Measurements from ENCODE around the gene MAST4. TPM values are rescaled to one million over a fixed set of nuclear protein-coding genes. Genes with fewer than 3 reads are reported as not detected.

Gene MAST4
- total and polyA plus RNA-seq, 2 of the 8 experiments (the other 6 are each of a cell fraction or from before 2014, with no cell fraction given), result 1.5 to 2.6 TPM

- no peak for TF ChIP-seq MAFK (IDR thresholded peaks at IDR 0.05; ENCODE audit: low read depth, low read length)
- no peak for TF ChIP-seq CTBP2 (IDR thresholded peaks at IDR 0.05; ENCODE audit: borderline replicate concordance, insufficient read depth, insufficient read length, low read length)
- TF ChIP-seq KDM1A (IDR thresholded peaks at IDR 0.05; ENCODE audit: borderline replicate concordance, low read length), result no peak
- TF ChIP-seq, protein P1, sequence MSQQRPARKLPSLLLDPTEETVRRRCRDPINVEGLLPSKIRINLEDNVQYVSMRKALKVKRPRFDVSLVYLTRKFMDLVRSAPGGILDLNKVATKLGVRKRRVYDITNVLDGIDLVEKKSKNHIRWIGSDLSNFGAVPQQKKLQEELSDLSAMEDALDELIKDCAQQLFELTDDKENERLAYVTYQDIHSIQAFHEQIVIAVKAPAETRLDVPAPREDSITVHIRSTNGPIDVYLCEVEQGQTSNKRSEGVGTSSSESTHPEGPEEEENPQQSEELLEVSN (IDR thresholded peaks at IDR 0.05), result no peak
- no peak for TF ChIP-seq NRF1 (IDR thresholded peaks at IDR 0.05; ENCODE audit: low read depth, low read length)
- TF ChIP-seq POLR2AphosphoS5 (IDR thresholded peaks at IDR 0.05; ENCODE audit: low read depth, low read length), result no peak
- TF ChIP-seq, protein P2, sequence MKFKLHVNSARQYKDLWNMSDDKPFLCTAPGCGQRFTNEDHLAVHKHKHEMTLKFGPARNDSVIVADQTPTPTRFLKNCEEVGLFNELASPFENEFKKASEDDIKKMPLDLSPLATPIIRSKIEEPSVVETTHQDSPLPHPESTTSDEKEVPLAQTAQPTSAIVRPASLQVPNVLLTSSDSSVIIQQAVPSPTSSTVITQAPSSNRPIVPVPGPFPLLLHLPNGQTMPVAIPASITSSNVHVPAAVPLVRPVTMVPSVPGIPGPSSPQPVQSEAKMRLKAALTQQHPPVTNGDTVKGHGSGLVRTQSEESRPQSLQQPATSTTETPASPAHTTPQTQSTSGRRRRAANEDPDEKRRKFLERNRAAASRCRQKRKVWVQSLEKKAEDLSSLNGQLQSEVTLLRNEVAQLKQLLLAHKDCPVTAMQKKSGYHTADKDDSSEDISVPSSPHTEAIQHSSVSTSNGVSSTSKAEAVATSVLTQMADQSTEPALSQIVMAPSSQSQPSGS (IDR thresholded peaks at IDR 0.05; ENCODE audit: low read length), result no peak
- TF ChIP-seq, protein P3, sequence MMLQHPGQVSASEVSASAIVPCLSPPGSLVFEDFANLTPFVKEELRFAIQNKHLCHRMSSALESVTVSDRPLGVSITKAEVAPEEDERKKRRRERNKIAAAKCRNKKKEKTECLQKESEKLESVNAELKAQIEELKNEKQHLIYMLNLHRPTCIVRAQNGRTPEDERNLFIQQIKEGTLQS (IDR thresholded peaks at IDR 0.05; ENCODE audit: insufficient read depth, low read depth, low read length), result no peak
- TF ChIP-seq RXRA (IDR thresholded peaks at IDR 0.05; ENCODE audit: insufficient read depth, low read depth, low read length), result no peak
- TF ChIP-seq SRF (IDR thresholded peaks at IDR 0.05; ENCODE audit: low read depth, low read length), result no peak
Observed at GRCh38 chr5:67111779-67112178, 515.6 kb downstream of the MAST4 start (continued).

Data from H1 (cell line).